Stimulated activated CD4-positive, alpha-beta T cell treated with anti-CD3 and anti-CD28 coated beads, Interleukin-12 subunit alpha, Interleukin-12 subunit beta, amount 100 ng/mL, for 4 hours (primary cell): Measurements from ENCODE around the gene BAZ1A.

Experiments used
- DNase-seq: peaks from one replicate; pipeline ENCODE4 v3.0.0-alpha.2; 2020

Gene BAZ1A

DNA sequence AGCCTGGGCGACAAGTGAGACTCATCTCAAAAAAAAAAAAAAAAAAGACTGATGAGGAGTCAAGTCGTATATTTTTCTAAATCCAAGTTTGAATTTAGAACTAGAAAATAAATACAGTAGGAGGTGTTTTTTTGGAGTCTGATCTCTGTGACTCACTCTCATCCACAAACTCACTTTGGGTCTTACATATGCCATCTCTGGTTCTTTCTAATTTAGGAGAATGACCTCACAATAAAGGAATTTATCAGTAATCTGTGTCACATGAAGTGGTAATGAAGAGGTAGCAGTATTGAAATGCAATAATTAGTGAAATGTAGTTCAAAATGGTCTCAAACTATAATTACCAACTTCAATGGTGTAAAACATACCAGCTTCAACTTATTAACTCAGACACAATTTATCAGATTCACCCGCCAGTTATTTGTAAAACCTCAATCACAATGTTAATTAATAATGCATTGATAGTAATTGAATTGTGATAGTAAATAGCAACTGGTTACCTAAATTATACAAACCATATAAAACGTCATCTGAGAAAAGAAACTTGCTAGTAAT is 156.3 kb downstream of the BAZ1A start:
- no peak for DNase-seq

DNA sequence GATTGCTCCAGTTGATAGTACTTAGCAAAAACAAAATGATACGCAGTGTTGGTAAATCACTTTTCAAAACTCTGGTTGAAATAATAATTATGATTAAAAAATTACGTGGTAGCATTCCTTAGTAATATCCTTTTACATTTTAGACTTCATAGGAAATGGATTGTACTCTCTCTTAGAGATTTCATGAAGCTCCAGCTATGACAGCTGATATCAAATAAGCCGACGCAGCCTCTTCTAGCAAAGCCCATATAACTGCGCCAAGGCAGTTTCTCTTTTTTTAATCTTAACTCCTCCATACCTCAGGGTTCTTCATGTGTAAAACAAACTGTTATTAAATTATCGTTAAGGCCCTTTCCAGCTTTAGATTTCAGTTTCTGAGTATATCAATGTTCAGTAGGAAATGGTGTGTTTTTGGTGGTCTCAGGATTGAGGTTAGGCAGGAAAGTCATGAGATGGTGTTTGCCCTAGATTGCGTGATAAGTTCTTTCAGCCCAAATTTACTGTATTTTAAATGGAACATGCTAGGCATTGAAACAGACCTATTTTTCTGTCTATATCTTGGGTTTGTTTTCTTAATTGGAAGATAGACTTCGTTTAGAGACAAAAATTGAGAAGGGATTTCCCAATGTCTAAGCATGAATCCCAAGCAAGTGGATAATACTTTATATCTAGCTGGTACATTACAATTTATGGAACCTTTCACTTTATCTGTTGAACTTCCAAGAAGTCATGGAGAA is 159.9 kb downstream of the BAZ1A start:
- no peak for DNase-seq

DNA sequence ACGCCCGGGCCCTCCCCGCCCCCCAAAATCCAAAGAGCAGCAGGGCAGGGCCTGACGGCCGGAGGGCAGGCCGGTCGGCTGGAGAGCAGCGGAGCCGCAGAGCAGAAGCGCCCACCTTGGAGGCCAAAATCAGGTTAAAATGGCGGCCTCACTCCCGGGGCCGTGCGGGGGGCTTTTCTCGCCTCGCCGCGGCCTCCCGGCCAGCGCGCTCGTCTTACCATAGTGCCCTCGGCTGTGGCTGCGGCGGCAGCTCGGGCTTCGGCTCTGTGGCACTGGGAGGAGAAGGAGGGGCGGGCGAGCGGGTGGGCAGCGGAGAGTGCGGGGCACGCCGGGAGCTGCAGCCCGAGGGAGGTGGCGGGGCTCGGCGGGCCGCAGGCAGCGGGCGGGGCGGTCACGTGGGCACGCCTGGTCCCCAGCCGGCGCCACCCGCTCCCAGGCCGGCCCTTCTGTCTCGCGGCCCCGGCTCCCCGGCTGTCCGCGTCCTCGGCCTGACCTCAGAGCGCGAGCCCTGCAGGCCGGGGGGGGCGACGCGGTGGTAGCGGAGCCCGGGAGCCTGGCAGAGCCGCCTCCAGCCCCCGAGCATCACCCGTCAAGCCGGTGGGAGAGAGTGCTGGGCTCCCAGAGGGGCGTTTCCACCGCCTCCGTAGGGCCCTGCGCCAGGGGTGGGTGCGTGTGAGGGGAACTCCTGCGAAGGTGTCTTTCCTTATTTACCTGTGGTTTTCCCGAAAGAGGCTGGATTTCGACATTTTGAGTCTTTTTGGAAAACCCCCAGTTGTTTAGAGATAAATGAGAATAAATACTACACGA is 160.6 kb downstream of the BAZ1A start, which contains the start of gene CFL2:
TSS of gene CFL2 (minus strand) at position 274 of the 807 bp plus-strand sequence. CDS start at position 221, 53 bp downstream.
- DNase-seq, result peak; percentile 64

DNA sequence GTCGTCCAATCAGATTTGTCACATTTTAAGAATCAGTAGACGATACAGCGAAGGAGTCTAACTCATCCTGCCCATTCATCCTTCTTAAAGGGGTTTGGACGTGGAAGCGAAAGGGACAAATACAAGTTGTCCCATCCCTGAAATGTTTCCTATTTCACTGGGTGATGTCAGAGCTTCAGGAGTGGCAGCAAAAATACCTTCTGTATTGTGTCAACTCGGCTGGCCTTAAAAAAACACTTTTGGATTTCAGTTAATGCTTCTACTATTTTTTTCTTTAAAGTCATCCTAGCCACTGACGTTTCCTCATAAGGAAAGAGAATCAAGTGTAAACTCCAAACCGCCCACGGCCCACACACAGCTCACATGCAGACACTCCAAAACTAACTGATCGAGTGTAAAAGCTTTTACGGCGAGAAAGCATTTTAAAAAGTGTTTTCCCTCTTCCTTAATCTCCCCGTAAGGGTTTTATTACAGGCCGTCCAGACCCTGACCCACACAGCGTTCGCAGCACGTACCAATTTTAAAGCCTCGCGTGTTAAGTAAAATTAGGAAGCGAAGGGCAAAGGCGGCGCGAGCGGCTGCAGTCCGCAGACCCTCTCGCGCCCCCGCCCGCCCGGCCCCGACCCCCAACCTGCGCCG is 161.4 kb downstream of the BAZ1A start:
- peak; percentile 25 for DNase-seq

DNA sequence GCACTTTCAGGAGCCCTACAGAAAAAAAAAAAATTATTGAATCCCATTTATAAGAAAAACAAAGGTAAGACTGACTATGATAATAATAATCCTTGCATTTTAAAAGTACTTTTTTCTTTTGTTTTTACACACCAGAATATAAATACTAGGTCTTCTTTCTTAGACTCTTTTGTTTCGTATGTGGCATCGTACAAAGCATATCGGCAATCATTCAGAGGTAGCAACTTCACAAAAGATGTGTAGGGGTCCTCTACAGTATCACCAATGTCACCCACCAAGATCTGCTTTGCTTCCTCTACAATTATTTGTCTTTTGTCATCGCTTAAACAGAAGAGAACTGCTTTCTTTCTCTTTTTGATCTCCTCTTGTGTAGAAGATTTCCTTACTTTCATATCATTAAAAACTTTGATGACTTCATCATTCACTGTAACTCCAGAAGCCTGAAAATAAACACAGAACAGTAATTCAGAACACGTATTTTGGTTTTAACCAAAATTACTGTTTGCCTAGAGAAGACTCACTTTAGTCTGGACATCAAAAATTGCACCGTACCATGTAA is 162.0 kb downstream of the BAZ1A start:
- no peak for DNase-seq

DNA sequence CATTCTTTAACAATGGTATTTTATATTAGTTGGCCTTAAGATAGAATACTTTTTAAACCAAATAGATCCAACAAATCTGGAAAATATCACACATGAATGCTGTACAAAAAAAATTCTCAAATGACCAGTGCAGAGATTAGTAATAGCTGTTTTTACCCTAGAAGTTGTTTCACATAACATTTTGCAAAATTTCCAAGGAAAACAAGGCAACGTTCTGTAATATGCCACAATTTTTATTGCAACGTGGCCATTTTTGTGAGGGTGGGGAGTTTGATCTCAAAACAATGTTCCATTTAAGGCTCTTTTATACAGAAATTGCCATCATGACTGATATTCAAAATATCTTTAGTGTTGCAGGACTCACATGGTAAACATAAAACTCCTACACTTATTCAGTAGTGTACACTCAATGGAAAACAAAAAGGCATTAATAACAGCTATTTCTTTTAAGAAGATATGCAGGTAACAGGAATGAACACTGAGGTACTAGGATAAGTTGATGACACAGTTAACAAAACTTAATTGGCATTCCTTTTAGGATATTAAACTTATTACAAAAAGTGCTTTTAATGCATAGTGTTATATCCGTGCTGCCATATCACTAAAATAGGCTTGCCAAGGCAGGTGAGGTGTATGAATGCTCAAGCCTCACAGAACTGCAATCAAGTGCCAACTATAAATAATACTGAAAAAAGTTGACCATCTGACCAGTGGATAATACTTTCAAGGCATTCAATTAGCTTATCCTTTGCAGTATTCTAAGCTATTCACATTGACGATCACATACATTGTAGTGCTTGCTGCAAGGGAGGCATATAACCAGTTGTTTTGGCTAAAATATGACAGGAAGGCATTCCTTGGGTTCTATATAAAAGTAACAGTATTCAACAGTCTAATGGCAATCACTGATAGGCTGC is 163.1 kb downstream of the BAZ1A start:
- no peak for DNase-seq

DNA sequence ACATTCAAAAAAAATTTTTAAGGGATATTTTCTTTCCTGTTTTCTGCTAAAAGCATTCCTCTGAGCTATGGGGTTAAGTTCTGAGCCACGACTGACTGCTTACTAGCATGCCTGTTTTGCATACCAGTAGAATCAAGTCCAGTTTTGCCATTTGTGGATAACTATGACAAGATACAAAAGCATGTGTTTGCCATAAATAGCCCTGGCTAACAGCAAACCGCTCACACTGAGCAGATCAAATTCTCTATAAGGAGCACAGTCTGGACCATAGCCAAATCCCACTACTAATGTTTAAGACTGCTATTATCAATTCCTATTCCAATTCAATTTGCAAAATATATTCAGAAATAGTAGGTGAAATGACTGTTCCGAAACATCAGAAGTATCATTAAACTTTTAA is 164.0 kb downstream of the BAZ1A start:
- no peak for DNase-seq

DNA sequence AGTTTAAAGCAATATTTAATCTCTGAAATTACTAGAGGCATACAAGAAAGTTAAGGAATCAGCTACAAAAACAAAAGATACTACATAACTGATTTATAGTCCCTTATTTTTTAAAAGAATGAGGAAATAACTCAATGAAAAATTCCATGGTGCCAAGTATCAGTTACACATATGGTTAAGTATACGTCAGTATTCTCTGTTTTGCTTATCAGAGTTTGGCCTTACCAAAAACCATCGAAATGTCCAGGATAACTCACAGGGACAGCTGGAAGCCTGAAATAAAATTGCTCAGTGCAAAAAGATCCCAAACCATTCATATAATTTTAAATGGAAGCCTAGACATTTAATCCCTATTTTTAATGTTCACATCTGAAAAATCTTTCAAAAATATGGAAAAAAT is 164.4 kb downstream of the BAZ1A start:
- DNase-seq, result no peak

DNA sequence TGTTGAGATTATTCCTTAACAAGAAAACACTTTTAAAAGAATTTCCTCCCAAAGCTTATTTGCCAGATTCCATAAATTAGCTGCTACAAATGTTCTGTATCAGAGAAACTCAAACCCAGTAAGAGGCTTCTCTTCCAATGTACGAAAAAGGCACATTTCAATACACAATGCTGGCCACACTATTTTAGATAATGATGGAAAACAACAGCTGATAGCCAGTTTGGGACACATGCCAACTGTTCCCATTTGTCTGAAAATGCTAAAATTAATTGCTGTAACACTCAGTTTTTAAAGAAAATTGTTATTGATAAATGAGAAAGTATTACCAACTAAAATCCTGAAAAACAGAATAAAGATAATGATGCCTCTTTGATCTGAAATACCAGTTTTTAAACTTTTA is 165.2 kb downstream of the BAZ1A start:
- no peak for DNase-seq

DNA sequence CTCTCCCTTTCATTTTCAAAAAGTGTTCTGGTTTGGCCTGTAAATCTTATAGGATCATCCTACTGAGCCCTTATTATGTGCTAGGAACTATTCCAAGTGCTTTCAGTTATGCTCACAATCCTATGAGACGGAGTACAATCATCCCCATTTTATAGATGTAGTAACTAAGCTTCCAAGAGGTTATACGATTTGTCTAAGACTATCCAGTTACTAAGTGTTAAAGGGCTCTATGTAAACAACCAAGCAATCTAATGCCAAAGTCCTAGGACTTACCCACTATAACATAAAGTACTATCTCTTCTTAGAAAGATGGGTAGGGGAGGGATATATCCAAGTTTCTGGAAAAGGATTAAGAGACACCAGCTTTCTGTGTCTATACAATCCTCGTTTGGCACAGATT is 167.4 kb downstream of the BAZ1A start:
- no peak for DNase-seq
